Islet precursor cell (in vitro differentiated cells): ENCODE measurements around the gene AVPR2.

Source experiments
- DNase-seq: peaks from one replicate; pipeline ENCODE4 v3.0.0-alpha.2; 2018

AVPR2 gene

DNA sequence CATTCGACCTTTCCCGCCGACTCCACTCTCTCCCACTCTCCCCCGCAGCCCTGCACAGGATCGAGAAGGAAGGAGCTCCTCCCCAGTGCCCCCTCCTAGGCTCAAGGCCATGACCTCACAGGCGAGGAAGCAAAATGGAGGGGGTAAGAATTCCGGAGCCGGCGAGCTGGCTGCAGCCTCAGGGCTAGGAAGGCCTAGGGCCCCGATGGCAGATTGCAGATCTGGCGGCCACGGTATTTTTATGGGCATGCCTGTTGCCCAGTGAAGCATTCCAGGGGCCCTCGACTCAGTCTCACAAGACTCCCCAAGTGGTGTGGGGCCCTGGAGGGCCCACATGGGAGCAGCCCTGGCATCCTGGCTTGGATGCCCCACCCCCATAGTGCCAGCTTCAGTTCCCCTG lies 17.6 kb upstream of the AVPR2 start:
- DNase-seq, result peak; percentile 93

DNA sequence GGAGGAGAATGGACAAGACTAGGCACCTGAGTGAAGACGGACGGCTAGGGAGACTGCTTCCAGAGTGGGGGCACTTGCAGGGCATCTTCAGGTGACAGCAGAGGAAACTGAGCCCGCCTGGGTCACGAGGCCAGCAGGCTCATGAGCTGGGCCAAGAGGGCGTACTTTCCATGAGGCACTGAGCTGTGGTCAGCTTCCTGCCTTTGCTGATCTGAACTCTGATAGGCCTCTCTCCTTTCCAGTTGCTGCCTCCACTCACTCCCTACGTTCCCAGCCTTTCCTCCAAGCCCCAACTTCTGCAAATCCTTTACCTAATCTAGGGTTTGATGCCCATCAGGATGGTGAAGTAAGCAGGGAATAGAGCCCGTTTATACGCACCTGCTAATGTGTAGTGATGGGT lies 17.1 kb upstream of the AVPR2 start:
- no peak for DNase-seq

DNA sequence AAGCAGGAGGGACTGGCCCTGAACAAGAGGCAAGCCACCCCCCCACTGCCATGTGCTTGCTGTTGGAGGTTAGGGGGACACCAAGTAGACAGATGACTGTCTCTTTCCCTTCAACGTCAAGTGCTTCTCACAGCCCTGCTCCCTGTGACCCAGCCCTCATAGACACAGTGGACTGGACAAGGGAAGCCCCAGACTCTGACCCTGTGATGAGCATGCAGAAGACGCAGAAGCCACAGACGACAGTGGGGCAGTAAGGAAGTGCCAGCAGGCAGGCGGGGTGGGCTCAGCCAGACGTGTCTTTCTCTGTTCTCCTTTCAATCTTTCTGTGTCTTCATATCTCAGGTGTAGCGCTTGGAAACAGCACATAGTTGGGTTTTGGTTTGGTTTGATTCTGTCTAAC lies 16.1 kb upstream of the AVPR2 start:
- no peak for DNase-seq

DNA sequence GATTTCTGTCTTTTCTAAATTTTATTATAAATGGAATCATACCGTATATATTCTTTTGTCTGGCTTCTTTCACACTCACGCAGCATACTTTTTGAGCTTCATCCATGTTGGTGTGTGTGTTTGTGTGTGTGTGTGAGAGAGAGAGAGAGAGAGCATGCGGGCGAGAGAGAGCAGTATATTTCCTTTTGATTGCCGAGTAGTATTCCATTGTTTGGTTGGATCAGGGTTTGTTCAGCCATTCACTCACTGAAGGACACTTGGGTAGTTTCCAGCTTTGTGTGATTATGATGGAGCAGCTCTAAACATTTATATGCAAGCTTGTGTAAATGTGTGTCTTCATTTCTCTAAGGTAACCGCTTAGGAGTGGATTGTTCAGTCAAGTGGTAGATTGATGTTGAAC lies 15.3 kb upstream of the AVPR2 start:
- no peak for DNase-seq

DNA sequence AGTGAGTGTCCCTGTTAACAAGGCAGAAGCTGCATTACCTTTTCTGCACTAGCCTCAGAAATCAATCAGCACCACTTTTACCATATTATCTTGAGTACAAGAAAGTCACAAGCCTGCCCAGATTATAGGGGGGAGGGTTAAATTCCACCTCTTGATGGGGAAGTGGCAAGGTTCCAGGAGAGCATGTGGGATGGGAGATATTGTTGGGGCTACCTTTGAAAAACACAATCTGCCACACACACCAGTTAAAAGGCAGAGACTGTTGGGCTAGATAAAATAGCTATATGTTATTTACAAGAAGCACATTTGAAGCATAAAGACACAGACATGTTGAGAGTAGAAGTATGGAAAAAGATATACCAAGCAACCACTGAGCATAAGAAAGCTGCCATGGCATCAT lies 6.6 kb upstream of the AVPR2 start:
- no peak for DNase-seq

DNA sequence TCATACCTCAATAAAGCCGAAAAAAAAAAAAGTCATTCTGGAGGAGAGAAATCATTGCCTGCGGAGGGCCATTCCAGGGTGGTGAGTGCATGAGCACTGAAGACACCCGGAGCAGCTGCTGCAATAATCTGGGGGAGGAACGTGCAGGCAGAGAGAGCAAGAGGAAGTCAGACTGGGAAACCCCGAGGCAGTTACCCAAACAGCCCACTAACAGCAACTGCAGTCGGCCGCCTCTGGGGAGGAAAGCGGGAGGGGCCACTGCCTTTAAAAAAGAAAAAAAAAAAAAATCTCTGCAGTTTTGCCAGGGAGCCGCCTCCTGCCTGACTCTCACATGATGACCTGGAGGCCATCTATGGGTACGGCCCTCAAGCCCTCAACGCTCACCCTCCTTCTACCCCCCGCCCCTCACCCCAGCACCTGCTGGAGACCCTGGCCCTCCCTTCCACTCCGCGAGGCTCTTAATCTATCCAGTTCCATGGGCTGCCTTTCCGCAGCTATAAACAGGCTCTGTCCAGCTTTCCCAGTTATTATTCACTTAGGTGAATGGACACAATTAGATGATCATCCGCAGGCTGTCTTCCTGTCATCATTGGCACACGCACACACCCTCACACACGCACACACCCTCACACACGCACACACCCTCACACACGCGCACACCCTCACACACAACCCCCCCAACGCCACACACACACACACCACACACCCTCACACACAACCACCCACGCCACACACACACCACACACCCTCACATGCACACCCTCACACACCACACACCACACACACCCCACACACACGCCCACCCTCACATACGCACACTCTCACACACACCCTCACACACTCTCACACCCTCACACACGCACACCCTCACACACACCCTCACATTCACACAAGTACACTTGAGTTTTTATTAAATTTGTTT lies 3.4 kb upstream of the AVPR2 start:
- DNase-seq, result peak; percentile 90

DNA sequence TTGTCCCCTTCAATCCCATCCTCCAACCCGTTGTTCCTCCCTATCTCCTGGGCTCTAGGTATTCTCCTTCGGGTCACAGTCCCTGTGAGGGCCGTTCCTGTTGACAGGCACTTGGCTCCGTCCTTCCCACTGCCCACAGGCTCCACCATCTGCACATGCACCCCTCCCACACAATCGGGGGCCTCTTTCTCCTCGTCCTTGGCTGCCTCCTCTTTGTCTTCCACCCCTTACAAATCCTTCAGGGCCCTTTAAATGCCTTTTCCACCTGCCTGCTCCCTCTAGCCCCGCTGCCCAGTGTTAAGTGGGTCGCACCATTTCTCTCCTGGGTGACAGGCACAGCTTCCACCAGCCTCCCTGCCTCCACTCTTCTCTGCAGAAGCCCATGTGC lies 2.7 kb upstream of the AVPR2 start:
- DNase-seq, result no peak

DNA sequence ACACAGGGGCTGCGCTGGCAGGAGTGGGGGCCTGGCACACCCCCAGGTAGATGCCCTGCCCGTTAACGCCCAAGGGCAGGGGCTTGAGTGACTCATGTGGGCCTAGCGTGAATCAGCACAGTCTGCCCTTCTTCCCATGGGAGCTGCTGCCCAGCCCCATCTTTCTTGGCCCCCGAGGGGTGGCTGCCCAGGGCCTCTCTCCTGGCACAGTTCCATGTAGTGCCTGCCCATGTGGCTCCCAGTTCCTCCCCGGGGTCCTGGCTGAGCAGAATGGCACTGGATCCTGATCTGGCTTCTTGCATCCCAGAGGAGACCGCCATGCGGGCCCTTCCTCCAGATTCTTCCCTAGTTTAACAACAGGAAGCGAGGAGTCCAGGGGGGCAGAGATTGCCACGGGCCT lies 2.1 kb upstream of the AVPR2 start:
- no peak for DNase-seq

DNA sequence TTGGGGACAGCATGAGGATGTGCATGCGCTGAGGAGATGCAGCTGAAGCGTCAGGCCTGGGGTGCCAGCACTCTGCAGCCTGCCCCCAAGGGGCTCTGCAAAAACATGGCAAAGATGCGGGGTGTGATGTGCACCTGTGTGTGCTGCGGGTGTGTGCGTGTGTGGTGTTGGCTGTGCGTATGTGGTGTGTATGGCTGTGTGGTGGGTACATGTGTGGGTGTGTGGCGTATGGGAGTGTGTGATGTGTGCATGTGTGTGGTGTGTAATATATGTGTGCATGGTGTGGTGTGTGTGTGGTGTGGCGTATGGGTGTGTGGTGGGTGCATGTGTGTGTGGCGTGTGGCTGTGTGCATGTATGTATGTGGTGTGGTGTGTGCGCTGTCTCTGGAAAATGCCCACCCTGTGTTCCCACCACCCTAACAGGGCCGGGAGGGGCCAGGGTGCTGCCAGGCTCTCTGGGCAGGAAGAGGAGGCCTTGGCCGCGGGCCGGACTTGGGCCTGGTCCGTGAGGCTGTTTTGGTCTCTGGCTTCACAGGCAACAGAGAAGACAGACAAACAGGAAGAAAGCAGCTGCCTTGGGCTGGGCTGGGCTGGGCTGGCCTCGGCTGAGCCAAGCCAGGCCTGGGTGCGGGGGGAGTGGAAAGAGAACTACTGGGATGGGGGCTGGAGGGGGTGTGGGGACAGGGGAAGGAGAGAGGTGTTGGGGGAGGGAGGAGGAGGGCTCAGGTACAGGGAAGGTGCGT lies 1.1 kb upstream of the AVPR2 start:
- no peak for DNase-seq

DNA sequence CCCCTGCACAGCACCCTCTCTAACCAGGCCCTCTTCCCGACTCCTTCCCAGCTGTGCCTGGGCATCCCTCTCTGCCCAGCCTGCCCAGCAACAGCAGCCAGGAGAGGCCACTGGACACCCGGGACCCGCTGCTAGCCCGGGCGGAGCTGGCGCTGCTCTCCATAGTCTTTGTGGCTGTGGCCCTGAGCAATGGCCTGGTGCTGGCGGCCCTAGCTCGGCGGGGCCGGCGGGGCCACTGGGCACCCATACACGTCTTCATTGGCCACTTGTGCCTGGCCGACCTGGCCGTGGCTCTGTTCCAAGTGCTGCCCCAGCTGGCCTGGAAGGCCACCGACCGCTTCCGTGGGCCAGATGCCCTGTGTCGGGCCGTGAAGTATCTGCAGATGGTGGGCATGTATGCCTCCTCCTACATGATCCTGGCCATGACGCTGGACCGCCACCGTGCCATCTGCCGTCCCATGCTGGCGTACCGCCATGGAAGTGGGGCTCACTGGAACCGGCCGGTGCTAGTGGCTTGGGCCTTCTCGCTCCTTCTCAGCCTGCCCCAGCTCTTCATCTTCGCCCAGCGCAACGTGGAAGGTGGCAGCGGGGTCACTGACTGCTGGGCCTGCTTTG lies 1.1 kb downstream of the AVPR2 start:
- no peak for DNase-seq

DNA sequence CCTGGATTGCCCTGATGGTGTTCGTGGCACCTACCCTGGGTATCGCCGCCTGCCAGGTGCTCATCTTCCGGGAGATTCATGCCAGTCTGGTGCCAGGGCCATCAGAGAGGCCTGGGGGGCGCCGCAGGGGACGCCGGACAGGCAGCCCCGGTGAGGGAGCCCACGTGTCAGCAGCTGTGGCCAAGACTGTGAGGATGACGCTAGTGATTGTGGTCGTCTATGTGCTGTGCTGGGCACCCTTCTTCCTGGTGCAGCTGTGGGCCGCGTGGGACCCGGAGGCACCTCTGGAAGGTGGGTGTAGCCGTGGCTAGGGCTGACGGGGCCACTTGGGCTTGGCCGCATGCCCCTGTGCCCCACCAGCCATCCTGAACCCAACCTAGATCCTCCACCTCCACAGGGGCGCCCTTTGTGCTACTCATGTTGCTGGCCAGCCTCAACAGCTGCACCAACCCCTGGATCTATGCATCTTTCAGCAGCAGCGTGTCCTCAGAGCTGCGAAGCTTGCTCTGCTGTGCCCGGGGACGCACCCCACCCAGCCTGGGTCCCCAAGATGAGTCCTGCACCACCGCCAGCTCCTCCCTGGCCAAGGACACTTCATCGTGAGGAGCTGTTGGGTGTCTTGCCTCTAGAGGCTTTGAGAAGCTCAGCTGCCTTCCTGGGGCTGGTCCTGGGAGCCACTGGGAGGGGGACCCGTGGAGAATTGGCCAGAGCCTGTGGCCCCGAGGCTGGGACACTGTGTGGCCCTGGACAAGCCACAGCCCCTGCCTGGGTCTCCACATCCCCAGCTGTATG lies 1.8 kb downstream of the AVPR2 start:
- no peak for DNase-seq

DNA sequence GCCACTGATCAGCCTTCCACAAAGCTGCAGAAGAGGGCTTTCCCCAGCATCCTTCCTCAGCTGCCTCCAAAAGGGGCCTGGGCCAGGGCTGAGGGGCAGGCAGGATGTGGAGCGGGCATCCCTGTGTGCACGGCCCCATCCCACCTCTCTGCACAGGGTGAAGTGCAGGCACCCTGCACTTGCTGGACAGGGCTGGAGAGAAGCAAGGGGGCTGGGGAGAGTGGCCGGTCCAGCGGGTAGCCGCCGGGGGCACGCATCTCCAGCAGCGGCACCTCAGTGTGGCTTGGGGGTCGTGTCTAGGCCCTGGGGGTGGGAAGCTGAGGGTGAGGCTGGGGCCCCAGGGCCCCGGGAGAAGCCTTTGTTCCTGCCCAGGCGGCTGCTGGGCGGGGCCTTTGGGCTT lies 3.0 kb downstream of the AVPR2 start:
- DNase-seq, result no peak

DNA sequence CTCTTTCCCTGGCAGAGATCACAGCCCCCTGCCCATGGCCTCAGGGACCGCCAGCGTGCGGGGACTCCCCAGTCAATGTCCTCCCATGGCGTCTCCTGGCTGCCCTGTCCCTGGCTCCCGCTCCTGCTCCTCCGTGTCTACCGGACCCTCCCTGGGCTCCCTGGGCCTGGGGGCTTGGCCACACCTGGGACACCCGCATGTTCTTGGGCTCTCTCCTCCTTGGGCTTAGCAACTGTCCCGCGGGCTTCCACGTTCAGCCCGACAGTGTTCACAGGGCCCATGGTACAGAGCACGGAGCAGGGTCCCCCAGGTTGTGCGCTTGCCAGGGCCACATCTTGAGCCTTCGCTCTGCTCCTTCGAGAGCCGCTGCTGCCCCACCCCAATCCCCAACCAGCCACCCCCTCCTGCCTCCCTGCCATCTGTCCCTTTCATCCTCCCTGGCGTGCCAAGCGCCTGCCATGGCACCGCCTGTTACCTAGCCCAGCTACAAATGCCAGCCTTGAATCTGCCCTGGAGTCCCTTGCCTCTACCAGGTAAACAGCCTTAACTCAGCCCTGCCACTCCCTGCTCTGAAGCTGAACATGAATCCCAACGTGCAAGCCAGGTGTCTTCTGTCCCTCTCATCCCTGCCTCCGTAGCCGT lies 3.9 kb downstream of the AVPR2 start:
- no peak for DNase-seq

DNA sequence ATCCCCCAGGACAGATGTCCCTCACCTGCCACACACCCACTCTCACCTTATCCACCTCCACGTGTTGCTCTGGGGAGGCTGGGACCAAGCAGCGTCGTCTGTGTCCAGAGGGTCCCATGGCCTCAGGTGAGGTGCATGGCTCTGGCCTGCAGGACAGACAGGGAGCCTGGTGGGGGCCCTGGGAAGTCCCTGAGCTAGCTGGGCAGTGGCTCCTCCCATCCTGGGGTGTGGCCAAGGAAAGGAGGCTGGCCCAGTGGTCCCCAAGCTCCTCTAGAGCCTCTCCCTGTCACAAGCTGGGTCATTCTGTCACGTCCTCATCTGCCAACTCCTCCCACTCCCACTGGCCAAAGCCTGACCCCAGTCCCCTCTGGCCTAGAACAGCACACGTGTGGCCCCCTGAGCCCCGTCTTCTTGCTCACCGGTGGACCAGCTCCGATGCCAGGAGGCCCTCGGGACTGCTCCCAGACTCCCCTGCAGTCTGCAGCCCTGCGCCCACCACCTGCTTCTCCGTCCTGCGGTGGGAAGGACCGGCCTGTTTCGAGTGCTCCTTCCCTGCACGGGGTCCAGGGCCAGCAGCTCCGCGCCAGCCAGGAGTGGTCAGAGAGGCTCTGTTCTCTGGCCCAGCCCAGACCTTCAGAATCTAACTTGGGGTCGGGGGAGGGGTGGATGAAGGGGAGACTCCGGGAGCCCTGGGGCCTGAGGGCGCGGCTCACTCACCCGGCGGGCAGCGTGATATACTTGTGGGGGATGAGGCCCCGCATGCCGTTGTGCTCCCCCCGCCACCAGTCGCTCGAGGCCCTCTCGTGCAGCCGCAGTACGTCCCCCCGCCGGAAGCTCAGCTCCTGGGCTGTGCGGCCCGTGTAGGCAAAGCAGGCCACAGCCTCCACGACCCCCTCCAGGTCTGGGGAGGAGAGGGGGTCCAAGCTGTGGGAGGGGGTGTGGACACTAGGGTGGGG lies 4.8 kb downstream of the AVPR2 start:
- DNase-seq, result no peak

DNA sequence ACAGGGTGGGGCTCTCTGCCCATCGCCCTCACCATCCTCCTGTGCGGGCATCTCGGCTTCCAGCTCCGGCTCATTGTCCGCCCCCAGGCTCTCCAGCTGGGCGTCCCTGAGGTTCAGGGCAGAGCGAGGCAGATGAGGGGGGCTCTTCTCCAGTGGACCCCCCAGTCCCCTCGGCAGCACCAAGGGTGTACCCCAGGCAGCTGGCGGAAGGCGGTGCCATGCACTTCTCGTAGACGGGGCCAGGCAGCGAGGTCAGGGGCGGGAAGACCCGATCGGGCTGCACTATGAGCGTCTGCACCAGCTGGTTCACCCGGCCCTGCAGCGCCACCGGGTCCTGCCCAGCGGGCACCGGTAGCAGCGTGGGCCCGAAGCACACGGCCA lies 5.5 kb downstream of the AVPR2 start:
- no peak for DNase-seq

DNA sequence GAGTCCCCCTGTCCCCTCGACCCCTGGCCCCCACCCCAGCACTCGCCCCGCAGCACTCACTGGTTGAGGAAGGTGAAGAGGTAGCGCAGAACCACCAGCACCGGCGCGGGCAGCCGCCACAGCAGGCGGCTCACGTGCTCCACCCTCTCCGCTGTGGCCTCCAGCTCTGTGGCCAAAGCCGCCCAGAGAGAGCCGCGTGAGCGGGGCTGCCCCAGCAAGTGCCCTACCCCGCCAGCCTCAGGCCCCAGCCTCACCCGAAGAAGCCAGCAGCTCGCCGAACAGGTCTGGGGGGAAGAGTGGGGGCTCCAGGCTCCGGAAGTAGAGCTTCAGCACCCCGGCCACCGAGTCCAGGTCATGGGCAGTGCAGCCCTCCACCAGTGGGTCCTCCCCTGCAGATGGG lies 6.0 kb downstream of the AVPR2 start:
- DNase-seq, result no peak

DNA sequence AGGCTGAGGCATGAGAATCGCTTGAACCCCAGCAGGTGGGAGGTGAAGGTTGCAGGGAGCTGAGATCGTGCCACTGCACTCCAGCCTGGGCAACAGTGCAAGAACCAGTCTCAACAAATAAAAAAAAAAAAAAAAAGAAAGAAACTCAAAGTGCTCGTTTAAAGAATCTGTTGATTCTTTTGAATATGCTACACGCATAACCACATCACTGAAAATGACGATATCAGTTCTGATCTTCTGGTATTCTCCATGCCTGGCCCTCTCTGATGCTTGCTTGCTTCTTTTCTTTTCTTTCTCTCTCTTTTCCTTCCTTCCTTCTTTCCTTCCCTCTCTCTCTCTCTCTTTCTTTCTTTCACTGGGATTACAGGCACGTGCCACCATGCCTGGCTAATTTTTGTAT lies 7.3 kb downstream of the AVPR2 start:
- no peak for DNase-seq

DNA sequence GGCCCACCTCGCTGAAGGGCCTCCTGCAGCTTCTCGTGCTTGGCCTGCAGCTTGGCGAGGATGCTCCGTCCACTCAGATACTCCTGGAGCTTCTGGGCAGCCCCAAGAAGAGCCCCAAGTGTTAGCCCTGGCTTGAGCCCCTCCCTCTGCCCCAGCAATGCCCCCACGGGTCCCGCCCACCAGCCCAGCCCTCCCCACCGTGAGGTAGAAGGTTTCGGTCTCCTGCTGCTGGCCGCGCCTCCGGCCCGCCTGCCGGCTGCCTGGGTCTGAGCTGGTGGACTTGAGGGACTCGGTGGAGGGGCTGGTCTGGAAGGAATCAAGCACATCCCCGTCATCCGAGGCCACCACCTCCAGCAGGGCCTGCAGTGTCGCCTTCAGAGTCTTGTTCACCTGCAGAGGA lies 8.7 kb downstream of the AVPR2 start:
- peak; percentile 39 for DNase-seq

DNA sequence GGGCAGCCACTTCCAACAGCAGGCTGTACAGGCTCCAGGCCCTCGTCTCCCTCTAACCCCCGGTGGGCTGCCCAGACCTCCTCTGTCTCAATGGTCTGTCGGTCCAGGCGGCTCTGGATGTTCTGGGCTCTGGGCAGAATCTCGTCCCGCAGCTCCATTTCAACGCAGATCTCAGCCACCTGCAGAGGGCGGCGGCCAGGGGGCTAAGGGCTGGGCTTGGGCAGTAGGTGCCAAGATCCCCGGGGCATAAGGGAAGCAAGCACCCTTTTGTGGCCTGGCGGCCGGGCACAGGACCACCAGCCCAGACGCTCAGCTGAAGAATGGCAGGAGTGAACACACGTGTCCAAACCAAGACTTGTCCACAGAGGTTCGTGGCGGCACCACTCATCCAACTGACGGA lies 9.2 kb downstream of the AVPR2 start:
- DNase-seq, result no peak

DNA sequence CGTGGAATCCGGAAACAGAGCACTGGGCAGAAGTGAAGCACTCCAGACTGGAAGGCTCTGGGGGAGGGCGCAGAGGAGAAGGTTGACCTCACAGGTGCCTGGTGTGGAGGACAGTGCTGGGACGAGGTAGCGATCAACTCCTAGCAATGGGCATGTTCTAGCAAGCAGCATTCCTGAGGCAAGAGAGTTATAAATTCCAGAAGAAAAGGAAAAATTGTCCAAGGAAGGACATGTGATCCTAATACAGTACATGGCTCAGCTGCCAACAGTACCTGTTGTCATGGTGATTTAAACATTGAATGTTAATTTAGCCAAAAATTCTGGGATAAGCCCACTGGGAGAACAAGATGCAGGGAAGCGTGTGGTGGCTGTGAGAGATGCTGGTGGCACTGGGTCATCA lies 13.4 kb downstream of the AVPR2 start:
- no peak for DNase-seq

DNA sequence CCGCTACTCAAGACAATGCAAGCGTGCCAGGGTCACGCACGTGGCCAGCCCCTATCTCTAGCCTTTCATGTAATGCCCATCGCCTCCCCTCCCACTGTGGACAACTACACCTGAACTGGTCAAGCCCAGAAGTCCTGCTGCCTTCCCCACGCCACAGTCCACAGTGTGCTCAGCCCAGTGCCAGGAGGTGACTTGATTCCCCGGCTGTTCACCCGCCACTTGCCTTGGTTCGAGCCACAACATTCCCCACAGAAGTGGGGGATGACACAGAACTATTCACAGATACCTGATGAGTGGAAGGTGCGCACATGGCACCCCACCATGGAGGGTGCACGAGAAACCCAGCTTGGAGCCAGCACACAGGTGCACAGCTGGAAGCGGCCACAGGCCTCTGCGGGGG lies 14.8 kb downstream of the AVPR2 start:
- no peak for DNase-seq

DNA sequence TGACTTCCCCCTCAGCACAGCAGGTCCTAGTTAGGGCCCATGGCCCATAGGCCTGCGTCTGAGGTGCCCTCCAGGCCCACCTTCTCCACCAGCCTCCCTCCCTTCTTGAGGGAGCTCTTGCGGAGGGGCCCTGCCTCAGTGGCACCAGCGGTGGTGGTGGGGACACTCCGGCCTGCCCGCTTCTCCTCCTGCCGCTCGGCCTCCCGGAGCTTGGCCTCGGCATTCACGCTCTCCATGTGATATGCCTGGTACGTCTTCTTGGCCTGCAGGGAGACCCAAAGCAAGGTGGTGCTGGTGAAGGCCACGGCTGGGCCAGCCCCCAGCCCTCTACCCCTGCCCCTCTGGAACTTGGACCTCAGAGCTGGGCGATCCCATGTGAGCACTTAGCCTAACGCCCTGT lies 16.1 kb downstream of the AVPR2 start:
- DNase-seq, result no peak
